ENCODE data around the gene PACSIN2. TPM values are rescaled to one million over a fixed set of nuclear protein-coding genes. Genes with fewer than 3 reads are reported as not detected.

The PACSIN2 gene
- total RNA-seq, 6 experiments from 2014 or later, result 69.8 to 97.3 (median 76.2) TPM

DNA sequence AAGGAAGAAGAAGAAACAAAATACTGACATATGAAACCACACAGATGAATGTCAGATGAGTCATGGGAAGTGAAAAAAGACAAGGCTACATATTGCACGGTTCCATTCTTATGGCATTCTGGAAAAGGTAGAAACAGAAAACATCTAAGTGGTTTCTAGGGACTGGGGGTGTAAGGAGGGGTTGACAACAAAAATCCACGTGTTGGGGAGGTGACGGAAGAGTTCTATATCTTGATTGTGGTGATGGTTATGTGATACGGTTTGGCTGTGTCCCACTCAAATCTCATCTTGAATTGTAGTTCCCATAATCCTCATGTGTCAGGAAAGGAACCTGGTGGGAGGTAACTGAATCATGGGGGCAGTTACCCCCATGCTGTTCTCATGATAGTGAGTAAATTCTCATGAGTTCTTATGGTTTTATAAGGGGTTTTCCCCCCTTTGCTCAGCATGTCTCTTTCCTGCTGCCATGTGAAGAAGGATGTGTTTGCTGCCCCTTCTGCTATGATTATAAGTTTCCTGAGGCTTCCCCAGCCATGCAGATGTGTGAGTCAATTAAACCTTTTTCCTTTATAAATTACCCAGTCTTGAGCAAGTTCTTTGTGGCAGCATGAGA is 151.5 kb downstream of the PACSIN2 start:
- H3K27ac Mint-ChIP-seq, result peak overlapping the region; percentile 75
- H3K36me3 Mint-ChIP-seq (ENCODE audit: low read depth), result peaks cover 17% of the 10 kb centered on the region
- H3K27me3 Mint-ChIP-seq (ENCODE audit: insufficient read depth), result peaks cover 6% of the 10 kb centered on the region
- peak overlapping the region; percentile 35 for H3K4me3 Mint-ChIP-seq
- TF ChIP-seq, protein P1, sequence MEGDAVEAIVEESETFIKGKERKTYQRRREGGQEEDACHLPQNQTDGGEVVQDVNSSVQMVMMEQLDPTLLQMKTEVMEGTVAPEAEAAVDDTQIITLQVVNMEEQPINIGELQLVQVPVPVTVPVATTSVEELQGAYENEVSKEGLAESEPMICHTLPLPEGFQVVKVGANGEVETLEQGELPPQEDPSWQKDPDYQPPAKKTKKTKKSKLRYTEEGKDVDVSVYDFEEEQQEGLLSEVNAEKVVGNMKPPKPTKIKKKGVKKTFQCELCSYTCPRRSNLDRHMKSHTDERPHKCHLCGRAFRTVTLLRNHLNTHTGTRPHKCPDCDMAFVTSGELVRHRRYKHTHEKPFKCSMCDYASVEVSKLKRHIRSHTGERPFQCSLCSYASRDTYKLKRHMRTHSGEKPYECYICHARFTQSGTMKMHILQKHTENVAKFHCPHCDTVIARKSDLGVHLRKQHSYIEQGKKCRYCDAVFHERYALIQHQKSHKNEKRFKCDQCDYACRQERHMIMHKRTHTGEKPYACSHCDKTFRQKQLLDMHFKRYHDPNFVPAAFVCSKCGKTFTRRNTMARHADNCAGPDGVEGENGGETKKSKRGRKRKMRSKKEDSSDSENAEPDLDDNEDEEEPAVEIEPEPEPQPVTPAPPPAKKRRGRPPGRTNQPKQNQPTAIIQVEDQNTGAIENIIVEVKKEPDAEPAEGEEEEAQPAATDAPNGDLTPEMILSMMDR (IDR thresholded peaks at IDR 0.05), result no peak
- peaks cover 29% of the 10 kb centered on the region for H3K4me1 Mint-ChIP-seq (ENCODE audit: low read depth)
- H3K9me3 Mint-ChIP-seq, result no peaks in the 10 kb centered on the region; the same call in 1 of the 2 replicates
- DNase-seq, result peak; percentile 87

DNA sequence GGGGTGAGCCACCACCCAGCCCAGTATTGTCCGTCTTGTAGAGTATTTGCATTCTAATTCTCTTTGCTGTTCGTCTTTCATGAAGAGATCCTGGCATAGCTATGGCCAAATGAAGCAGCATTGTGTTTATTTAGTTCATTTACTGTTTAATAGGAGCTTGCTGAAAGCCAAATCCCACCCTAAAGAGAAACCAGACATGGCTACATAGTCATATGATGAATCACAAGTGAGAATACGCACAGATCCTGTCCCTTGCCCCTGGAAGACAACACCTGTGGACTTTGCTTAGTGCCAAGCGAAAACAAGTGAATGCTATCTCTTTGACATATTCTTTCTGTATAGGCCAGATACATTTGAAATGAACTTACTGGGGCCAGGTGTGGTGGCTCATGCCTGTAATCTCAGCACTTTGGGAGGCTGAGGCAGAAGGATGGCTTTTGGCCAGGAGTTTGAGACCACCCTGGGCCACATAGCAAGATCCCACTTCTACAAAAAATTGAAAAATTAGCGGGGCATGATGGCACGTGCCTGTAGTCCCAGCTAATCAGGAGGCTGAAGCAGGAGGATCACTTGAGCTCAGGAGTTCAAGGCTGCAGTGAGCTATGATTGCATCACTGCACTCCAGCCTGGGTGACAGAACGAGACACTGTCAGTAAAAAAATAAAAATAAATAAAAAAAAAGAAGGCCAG is 152.8 kb downstream of the PACSIN2 start:
- Mint-ChIP-seq H3K27ac (peak overlapping the region; percentile 40), H3K9me3 (no peaks in the 10 kb centered on the region; the same call in 1 of the 2 replicates), H3K27me3 (ENCODE audit: insufficient read depth) (peaks cover 6% of the 10 kb centered on the region), H3K36me3 (ENCODE audit: low read depth) (peaks cover 21% of the 10 kb centered on the region), H3K4me3 (no peak overlapping the region; the same call in 1 of the 2 replicates), H3K4me1 (ENCODE audit: low read depth) (peaks cover 23% of the 10 kb centered on the region)
- peak; percentile 37 for DNase-seq
- TF ChIP-seq, protein P1 (IDR thresholded peaks at IDR 0.05), result no peak

DNA sequence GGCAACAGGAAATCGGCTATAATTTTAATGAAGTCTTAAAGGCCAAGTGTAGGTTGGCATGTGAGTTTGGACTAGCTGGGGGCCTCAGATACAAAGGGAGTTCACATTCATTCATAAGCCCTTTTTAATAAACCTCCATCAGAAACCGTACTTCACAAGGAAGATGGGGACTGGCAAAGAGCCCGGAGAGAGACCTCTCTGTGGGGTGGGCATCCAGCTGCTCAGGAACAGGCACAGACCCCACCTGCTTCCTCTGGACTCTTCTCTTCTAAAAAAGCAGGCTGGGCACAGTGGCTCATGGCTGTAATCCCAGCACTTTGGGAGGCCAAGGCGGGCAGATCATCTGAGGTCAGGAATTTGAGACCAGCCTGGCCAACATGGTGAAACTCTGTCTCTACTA is 154.0 kb downstream of the PACSIN2 start:
- H3K27ac Mint-ChIP-seq, result peak overlapping the region; percentile 13; the same call in 1 of the 2 replicates
- DNase-seq, result no peak
- TF ChIP-seq, protein P1 (IDR thresholded peaks at IDR 0.05), result no peak

DNA sequence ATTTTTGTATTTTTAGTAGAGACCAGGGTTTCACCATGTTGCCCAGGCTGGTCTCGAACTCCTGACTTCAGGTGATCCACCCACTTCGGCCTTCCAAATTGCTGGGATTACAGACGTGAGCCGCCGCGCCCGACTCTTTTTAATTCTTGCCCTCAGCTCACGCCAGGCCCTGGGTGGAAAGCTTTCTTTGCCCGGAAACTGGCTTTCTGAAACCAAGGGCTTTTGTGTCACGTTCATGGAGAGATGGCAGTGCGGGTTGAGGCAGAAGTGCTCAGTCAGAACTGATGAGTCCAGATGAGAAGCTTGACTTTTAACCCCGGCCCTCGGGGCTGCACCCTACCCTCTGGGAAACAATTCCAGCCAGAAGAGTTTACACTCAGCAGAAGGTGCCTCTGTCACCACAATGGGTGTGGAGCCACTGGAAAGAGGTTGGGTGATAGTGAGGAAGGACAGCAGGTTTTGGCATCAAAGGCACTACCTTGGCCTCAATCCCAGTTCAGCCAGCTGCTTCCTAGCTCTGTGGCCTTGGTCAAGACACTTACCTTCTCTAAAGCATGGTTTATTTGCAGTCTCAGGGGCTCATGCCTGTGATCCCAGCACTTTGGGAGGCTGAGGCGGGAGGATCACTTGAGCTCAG is 157.0 kb downstream of the PACSIN2 start:
- no peak overlapping the region for H3K4me3 Mint-ChIP-seq
- TF ChIP-seq, protein P1 (IDR thresholded peaks at IDR 0.05), result no peak
- peaks cover 29% of the 10 kb centered on the region for H3K36me3 Mint-ChIP-seq (ENCODE audit: low read depth)
- H3K27ac Mint-ChIP-seq, result no peak overlapping the region; the same call in 1 of the 2 replicates
- peaks cover 6% of the 10 kb centered on the region for H3K27me3 Mint-ChIP-seq (ENCODE audit: insufficient read depth)
- H3K4me1 Mint-ChIP-seq (ENCODE audit: low read depth), result peaks cover 27% of the 10 kb centered on the region
- no peaks in the 10 kb centered on the region; the same call in 1 of the 2 replicates for H3K9me3 Mint-ChIP-seq
- DNase-seq, result no peak

More for the DNA sequence above, 154.0 kb downstream of the PACSIN2 start:
- Mint-ChIP-seq H3K9me3 (no peaks in the 10 kb centered on the region; the same call in 1 of the 2 replicates), H3K36me3 (ENCODE audit: low read depth) (peaks cover 26% of the 10 kb centered on the region), H3K4me3 (no peak overlapping the region), H3K27me3 (ENCODE audit: insufficient read depth) (peaks cover 7% of the 10 kb centered on the region), H3K4me1 (ENCODE audit: low read depth) (peaks cover 27% of the 10 kb centered on the region)

DNA sequence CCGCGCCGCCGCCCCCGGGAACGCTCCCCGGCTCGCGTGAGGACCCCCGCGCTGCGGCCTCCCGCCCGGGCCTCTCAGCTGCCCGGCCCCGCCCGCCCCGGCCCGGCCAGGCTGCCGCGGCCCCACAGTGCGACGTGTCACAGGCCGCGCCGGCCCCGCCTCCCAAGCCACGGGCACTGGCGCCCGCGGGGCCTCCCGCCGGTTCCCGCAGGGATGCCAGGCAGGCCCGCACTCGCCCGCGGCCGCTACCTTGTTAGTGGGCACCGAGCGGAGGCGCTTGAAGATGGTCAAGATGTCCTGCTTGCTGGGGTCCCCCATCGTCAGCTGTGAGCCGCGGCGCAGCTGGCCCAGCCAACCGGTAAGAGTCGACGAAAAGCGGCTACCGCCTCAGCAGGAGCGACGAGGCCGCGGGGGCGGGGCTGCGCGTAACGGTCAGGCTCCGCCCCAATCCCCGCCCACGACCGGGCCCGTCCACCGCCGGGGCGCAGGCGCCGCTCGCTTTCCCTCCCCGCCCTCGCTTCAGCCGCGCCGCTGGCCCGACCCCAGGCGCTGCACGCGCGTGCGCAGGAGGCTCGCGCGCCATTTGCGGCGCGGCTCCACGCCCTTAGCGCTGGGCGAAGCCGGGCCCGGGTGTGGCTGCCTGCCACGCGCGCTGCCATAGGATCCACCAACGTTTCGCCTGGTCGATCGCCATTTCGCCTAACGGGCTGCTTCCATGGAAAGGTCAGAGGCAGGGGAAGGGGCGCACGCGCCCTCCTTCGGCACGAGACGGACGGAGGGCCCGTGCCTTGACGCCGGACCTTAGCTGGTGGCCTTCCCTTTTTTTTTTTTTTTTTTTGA is 157.9 kb downstream of the PACSIN2 start, which contains the start of gene ARFGAP3:
Gene ARFGAP3, minus strand, starts transcription at position 409 of the 840 bp plus-strand sequence. Its CDS starts 91 bp downstream, at position 318.
- Mint-ChIP-seq H3K9me3 (no peaks in the 10 kb centered on the region; the same call in 1 of the 2 replicates), H3K4me1 (ENCODE audit: low read depth) (peaks cover 23% of the 10 kb centered on the region), H3K36me3 (ENCODE audit: low read depth) (peaks cover 27% of the 10 kb centered on the region), H3K27ac (peak within 1 kb of the TSS; percentile 94), H3K4me3 (peak within 1 kb of the TSS; percentile 94), H3K27me3 (ENCODE audit: insufficient read depth) (peaks cover 6% of the 10 kb centered on the region)
- DNase-seq, result peak; percentile 83
- TF ChIP-seq, protein P1 (IDR thresholded peaks at IDR 0.05), result no peak
